Stimulated activated CD8-positive, alpha-beta memory T cell treated with anti-CD3 and anti-CD28 coated beads, Interleukin-4, amount 100 ng/mL, for 24 hours (primary cell): ENCODE results near the gene COA3.

Experiments
- DNase-seq: peaks from one replicate; pipeline ENCODE4 v3.0.0-alpha.2; 2020; ENCODE audit warnings: low read depth

Gene COA3

DNA sequence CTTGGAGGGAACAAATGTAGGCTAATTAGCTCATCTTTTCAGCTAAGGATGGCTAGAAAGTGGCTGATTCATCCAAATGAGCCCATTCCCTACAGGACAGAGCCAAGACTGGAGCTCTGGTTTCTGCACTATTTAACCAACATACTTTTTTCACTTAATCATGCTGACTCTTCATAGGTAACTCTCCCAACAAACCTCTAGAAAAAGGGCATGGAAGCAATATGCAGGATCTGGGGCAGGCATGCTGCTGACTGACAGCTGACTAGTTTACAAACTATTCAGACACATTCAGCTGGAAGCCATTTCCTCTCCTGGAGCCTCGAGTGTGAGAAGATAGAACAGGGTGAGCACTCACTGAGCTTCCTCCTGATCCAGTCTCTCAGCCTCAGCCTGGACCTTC is 19.4 kb upstream of the COA3 start:
- DNase-seq: no peak

DNA sequence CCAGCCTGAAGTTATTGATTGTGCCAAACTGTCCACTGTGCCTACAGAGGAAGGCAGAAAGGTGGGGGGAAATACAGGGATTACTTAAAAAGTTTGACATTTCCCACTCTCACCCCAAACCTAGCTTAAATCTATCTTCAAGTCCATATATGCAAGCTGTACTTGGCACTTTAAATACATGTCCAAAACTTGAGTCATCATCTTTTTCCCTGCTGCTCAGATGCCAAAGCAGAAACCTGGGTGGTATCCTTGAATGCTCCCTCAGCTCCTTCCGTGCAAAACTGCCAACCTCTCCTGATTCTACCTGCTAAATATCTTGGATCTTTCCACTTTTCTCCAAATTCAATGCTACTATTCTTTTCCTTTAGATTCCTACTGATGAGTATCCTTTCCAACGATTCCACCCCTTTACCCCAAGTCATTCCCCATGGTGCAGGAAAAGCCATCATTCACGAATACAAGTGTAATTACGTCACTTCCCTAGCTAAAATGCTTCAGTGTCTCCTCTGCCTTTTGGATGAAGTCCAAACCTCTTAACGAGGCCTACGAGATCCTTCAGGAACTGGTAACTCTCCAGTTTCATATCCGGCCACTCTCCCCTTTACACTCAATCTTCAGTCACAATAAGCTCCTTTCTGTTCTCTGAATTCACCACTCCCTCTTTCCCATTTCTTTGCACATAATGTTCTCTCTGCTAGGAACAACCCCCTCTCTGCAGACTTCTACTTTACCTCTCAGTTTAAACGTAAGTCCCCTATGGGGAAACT is 16.3 kb upstream of the COA3 start:
- DNase-seq: no peak

DNA sequence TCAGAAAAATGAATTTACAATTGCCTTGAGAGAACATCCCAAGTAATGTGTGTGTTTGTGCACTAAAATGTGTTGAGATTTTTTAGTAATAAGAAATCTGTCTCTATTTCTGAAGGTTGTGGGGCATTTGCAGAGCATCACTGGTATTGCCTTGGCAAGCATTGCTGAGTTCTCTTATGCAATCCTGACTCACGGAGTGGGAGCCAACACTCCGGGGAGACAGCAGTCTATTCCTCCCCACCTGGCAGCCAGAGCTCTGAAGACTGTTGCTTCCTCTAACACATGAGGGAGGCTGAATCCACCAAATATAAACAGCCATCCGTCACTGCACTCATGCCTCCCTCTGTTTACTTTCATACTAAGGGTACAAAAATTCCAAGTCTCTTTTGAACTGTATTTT is 10.7 kb upstream of the COA3 start:
- DNase-seq: no peak

DNA sequence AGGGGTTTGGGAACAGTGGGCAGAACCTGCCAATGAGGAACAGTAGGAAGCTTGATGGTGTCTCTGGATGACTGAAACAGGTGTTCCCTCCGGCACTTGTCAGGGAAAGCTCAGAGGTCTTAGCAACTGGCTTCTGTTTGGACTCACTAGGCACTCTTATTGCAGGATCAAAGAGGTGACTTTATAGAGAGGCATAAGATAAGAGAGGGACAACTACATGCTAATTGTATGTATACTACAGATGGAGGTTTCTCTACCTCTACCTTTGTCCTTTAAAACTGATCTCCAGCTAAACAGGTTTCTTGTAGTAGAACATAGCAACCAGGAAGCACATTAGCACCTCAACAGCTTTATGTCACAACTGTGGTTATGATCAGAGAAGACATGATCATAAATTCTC is 7.7 kb upstream of the COA3 start:
- DNase-seq: no peak

DNA sequence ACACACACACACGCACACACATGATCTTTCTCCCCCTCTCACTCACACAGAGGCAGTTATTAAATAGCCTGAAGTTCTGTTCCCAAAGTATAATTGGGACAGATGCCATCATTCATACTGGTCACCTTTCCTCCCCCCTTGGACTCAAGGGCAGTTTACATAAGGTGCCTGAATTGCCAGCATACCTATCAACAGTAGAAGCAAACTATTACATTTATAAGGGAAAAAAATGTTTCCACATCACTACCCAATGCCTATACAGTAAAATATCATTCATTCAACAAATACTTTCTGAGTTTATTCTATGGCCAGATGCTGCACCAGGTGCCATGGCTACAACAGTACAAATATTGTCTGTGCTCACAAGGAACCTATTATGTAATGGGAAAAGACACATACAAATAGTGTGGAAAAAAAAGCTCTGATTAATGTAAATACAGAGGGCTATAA is 6.4 kb upstream of the COA3 start:
- DNase-seq: no peak

DNA sequence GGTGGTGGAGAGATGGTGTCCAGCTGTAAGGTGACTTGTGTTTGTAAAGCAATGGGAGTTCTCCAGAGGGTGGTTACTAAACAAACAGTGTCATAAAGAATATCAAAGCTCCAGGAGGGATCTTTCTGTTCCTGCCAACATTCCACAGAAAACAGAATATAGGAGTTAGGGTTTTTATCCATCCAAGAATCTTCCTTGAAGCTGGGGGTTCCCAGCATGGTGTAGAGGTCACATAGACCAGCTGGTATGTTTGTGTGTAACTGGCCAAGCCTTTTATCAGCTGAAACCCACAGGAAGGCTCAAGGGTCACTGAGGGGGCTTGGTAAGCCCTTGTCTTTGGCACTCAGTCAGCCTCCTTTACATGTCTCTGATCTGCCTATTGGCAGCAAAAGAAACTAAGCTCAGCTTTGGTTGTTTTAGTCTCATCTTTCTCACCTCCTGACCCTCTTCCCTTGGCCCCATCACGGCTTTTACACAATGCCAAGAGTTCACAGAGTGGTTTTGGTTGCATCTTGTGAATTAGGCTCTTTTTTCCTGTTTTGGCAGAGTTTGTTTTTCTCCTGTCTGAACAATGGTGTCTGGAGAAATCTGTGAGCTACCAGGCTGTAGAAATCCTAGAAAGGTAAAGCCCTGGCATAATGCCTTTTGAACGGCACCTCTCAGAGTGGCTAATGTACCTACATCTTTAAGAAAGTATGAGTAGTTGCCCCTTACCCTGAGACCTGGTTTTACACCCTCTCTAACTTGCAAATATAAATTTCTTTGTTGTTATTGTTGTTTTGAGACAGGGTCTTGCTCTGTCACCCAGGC is 4.8 kb upstream of the COA3 start:
- no peak for DNase-seq

DNA sequence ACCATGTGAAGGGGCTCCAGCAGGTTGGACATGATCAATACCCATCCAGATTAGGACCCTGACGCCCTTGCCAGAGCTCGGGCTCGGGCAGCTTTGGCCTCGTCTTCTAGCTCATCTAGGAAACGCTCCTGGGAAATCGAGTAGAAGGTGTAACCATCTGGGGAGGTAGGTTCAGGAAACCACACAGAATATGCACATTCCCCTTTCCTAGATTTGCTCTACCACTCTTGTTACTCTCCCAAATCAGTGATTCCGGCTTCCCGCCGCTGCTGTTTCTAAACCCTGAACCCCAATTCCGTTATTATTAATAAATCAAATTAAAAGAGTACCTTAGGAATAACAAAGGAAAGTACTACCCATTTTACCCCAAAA is 507 bp downstream of the COA3 start:
- no peak for DNase-seq

DNA sequence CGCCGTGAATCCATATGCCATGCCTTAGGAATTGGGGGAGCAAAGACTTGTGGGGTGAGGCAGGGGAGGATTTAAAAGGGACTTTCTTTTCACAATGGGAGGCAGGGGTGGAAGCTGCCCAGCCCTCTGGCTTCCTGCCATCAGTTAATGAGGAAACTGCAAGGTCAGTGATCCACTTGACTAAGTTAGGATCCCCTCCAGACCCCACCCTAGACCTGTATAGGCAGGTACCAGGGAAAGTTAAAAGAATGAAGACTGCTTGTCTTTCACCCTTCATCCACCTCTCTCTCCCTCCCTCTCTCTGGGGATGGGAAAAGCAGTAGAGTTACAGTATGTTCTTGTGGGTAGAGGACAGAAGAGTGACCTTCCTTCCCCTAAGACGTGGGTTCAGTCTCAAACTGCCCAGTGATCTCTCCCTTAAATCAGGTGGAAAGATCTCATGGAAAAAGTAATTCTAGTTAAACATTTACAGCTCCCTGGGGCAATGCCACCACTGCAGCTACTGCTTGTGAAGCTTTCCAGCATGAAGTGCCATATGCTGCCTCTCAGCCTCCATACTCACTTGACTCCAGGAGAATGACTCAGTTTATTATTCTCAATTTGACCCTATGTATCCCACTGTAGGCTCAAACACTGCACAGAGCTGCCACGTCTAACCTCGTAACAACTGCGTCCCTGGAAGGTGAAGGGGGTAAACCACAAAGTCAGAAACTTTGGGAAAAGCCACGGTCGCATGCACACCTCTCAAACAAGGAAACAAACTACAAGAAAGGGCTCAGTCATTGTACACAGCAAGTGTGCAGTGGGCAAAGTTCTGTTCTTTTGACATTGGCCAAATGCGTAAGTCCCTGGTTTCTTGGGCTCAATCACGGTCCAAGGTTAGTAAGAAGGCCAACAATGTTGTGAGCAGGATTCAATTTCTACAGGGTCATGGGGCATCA is 1.2 kb downstream of the COA3 start:
- no peak for DNase-seq

DNA sequence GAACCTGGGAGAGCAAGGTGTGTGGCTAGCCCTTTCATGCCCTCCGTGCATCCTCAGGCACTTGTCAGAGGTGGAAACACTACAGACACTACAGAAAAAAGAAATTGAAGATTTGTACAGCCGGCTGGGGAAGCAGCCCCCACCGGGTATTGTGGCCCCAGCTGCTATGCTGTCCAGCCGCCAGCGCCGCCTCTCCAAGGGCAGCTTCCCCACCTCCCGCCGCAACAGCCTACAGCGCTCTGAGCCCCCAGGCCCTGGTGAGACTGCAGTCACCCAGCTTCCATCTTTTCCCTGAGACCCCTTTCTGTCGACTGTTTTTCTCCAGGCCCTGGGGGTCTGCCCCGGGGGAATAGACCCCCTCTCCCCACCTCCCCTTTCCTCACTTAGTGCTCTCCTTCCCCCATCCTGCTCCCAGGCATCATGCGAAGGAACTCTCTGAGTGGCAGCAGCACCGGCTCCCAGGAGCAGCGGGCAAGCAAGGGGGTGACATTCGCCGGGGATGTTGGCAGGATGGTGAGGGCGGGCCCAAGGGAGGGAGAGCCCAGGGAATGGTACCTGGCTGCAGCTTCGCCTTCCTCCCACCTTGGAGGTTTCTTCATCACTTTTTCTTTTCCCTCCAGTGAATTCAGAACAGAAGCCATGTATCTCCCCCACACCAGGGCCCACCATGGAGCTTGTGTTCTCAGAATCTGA is 2.3 kb downstream of the COA3 start:
- no peak for DNase-seq

DNA sequence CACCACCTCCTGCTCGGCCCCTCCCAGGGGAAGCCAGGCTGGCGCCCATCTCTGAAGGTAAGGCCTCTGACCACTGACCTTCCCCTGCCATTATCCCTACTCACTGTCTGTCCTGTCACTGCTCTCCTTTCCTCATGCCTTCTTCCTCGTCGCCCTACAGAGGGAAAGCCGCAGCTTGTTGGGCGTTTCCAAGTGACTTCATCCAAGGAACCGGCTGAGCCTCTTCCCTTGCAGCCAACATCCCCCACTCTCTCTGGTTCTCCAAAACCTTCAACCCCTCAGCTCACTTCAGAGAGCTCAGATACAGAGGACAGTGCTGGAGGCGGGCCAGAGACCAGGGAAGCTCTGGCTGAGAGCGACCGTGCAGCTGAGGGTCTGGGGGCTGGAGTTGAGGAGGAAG is 3.0 kb downstream of the COA3 start:
- DNase-seq: no peak

DNA sequence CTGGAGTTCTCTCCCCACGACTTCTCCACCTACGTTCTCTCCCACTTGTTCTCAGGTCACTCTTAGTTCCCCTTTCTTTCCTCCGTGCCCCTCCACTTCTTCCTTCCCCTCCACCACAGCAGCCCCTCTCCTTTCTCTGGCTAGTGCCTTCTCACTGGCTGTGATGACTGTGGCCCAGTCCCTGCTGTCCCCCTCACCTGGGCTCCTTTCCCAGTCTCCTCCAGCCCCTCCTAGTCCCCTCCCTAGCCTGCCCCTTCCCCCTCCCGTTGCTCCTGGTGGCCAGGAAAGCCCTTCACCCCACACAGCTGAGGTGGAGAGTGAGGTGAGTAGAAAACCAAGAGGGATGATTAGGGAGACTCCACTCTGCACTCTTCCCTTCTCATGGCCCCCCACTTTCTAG is 3.4 kb downstream of the COA3 start:
- no peak for DNase-seq

DNA sequence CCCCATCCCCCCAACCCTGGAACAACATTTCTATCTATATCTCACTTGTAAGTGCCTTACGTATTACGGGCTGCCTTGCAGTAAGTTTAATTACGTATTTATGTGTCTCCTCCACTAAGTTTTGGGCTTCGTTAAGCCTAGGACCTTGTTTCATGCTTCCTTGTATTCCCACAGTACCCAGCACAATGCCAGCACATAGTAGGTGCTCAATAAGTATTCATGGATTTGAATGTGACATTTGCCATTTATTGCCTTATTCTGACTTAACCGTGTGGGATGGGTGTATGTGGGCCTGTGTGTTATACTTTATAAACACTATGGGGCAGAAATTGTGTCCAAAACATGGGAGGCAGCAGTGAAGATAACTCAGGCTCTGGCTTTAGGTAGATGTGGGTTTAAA is 6.0 kb downstream of the COA3 start:
- DNase-seq: no peak

DNA sequence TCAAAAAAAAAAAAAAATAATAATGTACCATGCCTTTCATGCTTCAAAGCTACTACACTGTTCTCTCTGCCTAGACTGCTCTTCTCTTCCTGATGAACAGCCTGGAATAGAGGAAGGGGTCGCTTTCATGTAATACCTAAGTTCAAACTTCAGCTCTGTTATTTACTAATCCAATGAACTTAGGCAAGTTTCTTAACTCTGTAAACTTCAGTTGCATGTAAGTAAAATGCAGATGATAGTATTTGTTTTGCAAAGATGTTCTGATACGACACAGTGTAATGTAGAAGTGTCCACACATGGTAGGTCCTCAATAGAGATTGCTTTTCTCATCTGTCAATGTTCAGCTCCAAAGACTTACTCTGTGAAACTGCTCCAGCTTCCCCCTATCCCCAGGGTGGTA is 6.6 kb downstream of the COA3 start:
- DNase-seq: no peak

DNA sequence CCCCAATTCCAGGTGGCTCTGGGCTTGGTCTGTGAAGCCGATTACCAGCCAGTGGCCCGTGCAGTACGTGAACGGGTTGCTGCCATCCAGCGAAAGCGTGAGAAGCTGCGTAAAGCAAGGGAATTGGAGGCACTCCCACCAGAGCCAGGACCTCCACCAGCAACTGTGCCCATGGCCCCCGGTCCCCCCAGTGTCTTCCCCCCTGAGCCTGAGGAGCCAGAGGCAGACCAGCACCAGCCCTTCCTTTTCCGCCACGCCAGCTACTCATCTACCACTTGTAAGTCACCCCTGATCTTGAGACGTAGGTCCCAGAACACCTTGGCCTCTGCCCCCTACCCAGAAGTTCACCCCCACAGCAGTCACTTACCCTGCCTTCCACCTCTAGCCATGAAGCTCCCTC is 11.2 kb downstream of the COA3 start:
- DNase-seq: no peak

DNA sequence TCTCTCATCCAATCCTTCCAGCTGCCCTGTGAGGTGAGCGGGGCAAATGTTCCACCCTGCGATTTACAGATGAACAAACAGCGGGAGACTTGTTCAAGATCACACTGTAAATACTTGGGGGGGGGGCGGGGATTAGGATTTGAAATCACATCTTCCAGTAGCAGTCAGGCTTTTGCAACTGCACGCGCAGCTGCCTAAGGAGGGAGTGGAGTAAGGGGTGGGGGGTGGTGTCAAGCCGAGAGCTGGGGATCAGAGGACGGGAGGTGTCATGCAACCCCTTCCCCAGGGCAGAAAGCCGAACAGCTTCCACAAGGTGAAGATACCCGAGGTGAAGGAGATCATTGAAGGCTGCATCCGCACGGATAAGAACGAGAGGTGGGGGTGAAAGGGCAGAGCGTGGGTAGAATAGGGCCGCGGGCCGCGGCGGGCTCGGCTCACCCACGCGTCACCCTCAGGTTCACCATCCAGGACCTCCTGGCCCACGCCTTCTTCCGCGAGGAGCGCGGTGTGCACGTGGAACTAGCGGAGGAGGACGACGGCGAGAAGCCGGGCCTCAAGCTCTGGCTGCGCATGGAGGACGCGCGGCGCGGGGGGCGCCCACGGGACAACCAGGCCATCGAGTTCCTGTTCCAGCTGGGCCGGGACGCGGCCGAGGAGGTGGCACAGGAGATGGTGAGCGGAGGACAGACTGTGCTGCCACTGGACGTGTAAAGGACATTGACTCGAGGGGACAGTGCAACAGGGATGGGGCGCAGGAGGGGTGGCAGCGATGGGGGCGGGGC is 13.5 kb downstream of the COA3 start:
- no peak for DNase-seq

DNA sequence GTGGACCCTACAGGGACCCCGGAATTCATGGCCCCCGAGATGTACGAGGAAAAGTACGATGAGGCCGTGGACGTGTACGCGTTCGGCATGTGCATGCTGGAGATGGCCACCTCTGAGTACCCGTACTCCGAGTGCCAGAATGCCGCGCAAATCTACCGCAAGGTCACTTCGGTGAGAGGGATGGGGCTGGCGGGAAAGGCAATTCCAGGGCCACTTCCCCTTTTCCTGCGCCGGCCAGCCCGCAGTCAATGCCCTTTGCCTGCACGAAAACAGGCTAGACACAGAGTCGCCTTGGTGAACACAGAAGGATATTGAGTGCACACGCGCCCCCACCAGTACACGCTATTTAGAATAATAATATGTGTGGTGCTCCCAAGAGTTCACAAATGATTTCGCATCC is 14.1 kb downstream of the COA3 start:
- no peak for DNase-seq

DNA sequence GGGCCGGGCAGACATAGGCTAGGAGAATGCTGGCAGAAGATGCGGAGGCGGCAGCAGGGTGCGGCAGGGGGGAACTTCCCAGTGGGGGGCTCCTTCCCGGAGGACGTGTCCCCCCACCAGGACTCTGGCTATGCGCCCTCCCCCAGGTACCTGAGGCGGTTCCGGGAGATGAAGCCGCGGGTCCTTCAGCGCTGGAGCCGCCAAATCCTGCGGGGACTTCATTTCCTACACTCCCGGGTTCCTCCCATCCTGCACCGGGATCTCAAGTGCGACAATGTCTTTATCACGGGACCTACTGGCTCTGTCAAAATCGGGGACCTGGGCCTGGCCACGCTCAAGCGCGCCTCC is 14.7 kb downstream of the COA3 start:
- no peak for DNase-seq

DNA sequence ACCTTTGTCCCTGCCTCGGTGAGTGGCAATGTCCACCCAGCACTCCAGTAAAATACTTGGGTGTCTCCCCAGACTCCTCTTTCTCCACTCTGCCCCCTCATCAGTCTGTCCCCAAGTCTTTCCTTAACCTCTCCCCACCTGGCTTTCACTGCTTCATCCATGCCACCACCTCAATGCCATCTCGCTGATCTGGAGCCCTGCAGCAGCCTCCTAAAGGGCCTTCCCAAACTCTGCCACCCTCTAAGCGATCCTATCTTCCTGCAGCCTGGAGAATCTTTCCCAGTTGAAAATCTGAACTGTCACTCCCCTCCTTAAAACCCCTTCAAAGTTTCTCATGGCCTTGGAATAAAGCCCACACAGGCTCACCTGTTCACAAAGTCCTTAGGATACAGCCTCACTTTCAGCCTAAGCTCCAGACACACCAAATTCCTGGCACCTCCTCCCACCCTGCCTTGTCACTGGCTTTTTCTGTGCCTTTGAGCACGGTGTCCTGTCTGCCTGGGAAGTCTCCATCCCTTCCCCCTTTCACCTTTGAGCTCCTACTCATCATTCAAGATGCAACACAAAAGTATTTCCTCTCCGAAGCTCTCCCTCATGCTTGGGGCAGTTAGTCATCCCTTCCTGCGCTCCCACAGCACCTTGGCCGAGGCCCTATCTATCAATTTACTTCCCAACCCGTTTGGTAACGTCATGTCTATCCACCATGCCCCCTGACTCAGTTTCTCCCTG is 15.3 kb downstream of the COA3 start:
- no peak for DNase-seq

DNA sequence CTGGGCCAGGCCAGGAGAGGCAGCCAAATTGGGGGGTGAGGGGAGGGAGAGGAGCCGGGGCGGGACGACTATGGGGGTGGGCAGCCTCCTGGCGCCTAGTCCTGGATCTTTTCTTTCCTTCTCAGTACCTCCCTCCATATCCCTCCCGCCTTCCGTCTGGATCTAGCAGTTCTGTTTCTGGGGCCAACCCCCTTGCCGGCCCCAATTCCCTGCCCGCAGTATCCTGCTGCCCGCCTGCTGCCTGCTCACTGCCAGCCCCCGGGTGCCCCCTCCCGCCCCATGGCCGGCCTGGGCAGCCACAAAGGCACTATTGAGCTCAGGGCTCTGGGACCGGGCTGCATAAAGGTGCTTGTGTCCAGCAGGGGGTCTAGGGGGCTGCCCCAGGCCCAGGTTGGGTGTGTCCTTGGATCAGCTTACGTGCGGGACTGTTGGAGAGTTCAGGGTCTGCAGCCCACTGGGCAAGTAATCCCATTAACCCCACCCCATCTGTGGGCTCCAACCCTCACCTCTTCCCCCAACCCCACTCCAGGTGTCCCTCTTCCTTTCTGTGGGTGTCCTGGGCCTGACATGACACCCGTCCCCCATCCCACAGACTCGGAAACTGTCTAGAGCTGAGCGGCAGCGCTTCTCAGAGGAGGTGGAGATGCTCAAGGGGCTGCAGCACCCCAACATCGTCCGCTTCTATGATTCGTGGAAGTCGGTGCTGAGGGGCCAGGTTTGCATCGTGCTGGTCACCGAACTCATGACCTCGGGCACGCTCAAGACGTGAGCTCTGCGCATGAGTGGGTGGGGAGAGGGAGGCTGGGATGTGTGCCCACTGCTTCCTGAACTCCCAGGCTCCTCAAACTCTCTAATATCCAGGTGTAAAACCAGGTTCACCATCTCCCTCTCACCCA is 16.1 kb downstream of the COA3 start:
- DNase-seq: no peak
